ENCODE measurements around the gene SLC45A1. TPM values are rescaled to one million over a fixed set of nuclear protein-coding genes. Genes with fewer than 3 reads are reported as not detected.

SLC45A1 gene
- total RNA-seq, 2 experiments from 2014 or later, result 0.88 to 0.98 TPM

- H3K4me1 ChIP-seq (ENCODE audit: insufficient read depth, low read length), result no peaks in the 10 kb centered on the region
- Mint-ChIP-seq H3K9me3 (no peaks in the 10 kb centered on the region), H3K36me3 (ENCODE audit: low read depth) (no peaks in the 10 kb centered on the region), H3K27me3 (peaks cover 15% of the 10 kb centered on the region), H3K4me3 (no peak overlapping the region), H3K27ac (no peak overlapping the region), H3K4me1 (ENCODE audit: low read depth) (no peaks in the 10 kb centered on the region)
- TF ChIP-seq, protein P1, sequence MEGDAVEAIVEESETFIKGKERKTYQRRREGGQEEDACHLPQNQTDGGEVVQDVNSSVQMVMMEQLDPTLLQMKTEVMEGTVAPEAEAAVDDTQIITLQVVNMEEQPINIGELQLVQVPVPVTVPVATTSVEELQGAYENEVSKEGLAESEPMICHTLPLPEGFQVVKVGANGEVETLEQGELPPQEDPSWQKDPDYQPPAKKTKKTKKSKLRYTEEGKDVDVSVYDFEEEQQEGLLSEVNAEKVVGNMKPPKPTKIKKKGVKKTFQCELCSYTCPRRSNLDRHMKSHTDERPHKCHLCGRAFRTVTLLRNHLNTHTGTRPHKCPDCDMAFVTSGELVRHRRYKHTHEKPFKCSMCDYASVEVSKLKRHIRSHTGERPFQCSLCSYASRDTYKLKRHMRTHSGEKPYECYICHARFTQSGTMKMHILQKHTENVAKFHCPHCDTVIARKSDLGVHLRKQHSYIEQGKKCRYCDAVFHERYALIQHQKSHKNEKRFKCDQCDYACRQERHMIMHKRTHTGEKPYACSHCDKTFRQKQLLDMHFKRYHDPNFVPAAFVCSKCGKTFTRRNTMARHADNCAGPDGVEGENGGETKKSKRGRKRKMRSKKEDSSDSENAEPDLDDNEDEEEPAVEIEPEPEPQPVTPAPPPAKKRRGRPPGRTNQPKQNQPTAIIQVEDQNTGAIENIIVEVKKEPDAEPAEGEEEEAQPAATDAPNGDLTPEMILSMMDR (IDR thresholded peaks at IDR 0.05), result no peak
- DNase-seq (no peak), ATAC-seq (ENCODE audit: poor library complexity) (no peak)
- no peak overlapping the region for H3K27ac ChIP-seq (ENCODE audit: low read depth in 1 of 2, low read length in 2 of 2)
- H3K27me3 ChIP-seq (ENCODE audit: control insufficient read depth in 1 of 2, insufficient read depth in 2 of 2, low read length in 2 of 2), result no peaks in the 10 kb centered on the region
- CTCF ChIA-PET, result no interaction called here
- intact Hi-C loops (cut with DNase I, micrococcal nuclease), result no loop called here
- H3K9me3 ChIP-seq (ENCODE audit: control insufficient read depth in 1 of 2, insufficient read depth in 1 of 2, low read length in 2 of 2), result no peaks in the 10 kb centered on the region
- POLR2A ChIA-PET, result no interaction called here
- no peaks in the 10 kb centered on the region for H3K36me3 ChIP-seq (ENCODE audit: insufficient read depth, low read length)
- no peak overlapping the region for H3K4me3 ChIP-seq (ENCODE audit: low read length)
Observed at GRCh38 chr1:8293641-8294169, 24.2 kb upstream of the SLC45A1 start.

DNA sequence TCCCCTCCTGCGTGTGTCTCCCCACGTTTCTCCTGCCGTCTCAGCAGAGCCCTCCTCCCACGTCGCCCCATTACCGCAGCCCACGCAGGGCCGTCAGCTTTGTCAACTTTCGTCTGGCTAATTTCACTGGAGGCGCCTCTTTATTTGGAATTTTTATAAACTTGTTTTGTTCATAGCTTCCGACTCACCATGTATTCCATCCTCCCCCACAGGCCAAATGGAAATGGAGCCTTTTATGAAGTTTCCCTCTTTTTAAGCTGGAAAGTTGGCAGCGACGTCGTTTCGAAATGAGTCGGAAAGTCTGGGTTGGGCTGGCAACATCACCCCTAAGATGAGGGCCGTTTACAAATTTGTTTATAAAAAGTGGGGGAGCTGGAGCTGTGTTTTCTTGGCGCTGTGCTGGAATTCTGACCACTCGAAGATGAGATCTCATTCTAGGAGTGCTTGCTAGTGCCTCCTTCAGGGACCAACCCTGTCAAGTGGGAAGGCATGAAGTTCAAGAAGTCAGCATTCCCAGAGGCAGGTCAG, 23.7 kb upstream of the SLC45A1 start:
- no peak overlapping the region for H3K4me3 ChIP-seq (ENCODE audit: low read length)
- ChIA-PET POLR2A (interaction anchor here (0.6 kb wide), 1 partner anchor 22 kb away, joined by 3 read pairs; no protein-coding TSS in a partner anchor), CTCF (no interaction called here)
- Mint-ChIP-seq H3K36me3 (ENCODE audit: low read depth) (no peaks in the 10 kb centered on the region), H3K27ac (no peak overlapping the region), H3K4me3 (no peak overlapping the region), H3K9me3 (no peaks in the 10 kb centered on the region), H3K4me1 (ENCODE audit: low read depth) (no peaks in the 10 kb centered on the region), H3K27me3 (peaks cover 20% of the 10 kb centered on the region)
- TF ChIP-seq, protein P1 (IDR thresholded peaks at IDR 0.05), result no peak
- H3K27me3 ChIP-seq (ENCODE audit: control insufficient read depth in 1 of 2, insufficient read depth in 2 of 2, low read length in 2 of 2), result no peaks in the 10 kb centered on the region
- H3K9me3 ChIP-seq (ENCODE audit: control insufficient read depth in 1 of 2, insufficient read depth in 1 of 2, low read length in 2 of 2), result no peaks in the 10 kb centered on the region
- intact Hi-C loops (cut with DNase I, micrococcal nuclease), result no loop called here
- H3K27ac ChIP-seq (ENCODE audit: low read depth in 1 of 2, low read length in 2 of 2), result no peak overlapping the region
- ATAC-seq (ENCODE audit: poor library complexity) (no peak), DNase-seq (no peak)
- H3K4me1 ChIP-seq (ENCODE audit: insufficient read depth, low read length), result no peaks in the 10 kb centered on the region
- H3K36me3 ChIP-seq (ENCODE audit: insufficient read depth, low read length), result no peaks in the 10 kb centered on the region

GRCh38 chr1:8297245-8297644, 20.7 kb upstream of the SLC45A1 start:
- no peak overlapping the region for H3K27ac ChIP-seq (ENCODE audit: low read depth in 1 of 2, low read length in 2 of 2)
- no peak overlapping the region for H3K4me3 ChIP-seq (ENCODE audit: low read length)
- peaks cover 30% of the 10 kb centered on the region for H3K27me3 Mint-ChIP-seq
- DNase-seq (no peak), ATAC-seq (ENCODE audit: poor library complexity) (no peak)
- no peaks in the 10 kb centered on the region for H3K36me3 Mint-ChIP-seq (ENCODE audit: low read depth)
- no peaks in the 10 kb centered on the region for H3K9me3 ChIP-seq (ENCODE audit: control insufficient read depth in 1 of 2, insufficient read depth in 1 of 2, low read length in 2 of 2)
- TF ChIP-seq, protein P1 (IDR thresholded peaks at IDR 0.05), result no peak
- H3K9me3 Mint-ChIP-seq, result no peaks in the 10 kb centered on the region
- intact Hi-C loops (cut with DNase I, micrococcal nuclease), result no loop called here
- ChIA-PET CTCF (no interaction called here), POLR2A (no interaction called here)
- H3K27ac Mint-ChIP-seq, result no peak overlapping the region
- no peaks in the 10 kb centered on the region for H3K4me1 ChIP-seq (ENCODE audit: insufficient read depth, low read length)
- H3K27me3 ChIP-seq (ENCODE audit: control insufficient read depth in 1 of 2, insufficient read depth in 2 of 2, low read length in 2 of 2), result peaks cover 0 to 4% of the 10 kb centered on the region in 2 experiments
- H3K4me3 Mint-ChIP-seq, result no peak overlapping the region
- H3K36me3 ChIP-seq (ENCODE audit: insufficient read depth, low read length), result no peaks in the 10 kb centered on the region
- no peaks in the 10 kb centered on the region for H3K4me1 Mint-ChIP-seq (ENCODE audit: low read depth)
